IgD-negative memory B cell (primary cell): Measurements from ENCODE around the gene CHST15. TPM values are rescaled to one million over a fixed set of nuclear protein-coding genes. Genes with fewer than 3 reads are reported as not detected.
"Not testable (repeated sequence)": the region's sequence is repeated elsewhere in the genome, so short reads cannot be mapped to it uniquely, and the experiment has no call there.

Experiments used
- H3K27ac Mint-ChIP-seq, 3 donors: one replicate each; pipeline ENCODE4 v1.8.0; 2020 to 2022; ENCODE audit warnings: mild to moderate bottlenecking in 3 of 3, mixed read lengths in 3 of 3, moderate library complexity in 1 of 3
- H3K27me3 Mint-ChIP-seq: one replicate; pipeline ENCODE4 v1.8.0; 2021; ENCODE audit warnings: mixed read lengths
- H3K36me3 Mint-ChIP-seq: one replicate; pipeline ENCODE4 v1.8.0; 2020; ENCODE audit warnings: mild to moderate bottlenecking, mixed read lengths
- H3K4me1 Mint-ChIP-seq, 3 donors: one replicate each; pipeline ENCODE4 v1.8.0; 2020 to 2022; ENCODE audit warnings: mixed read lengths in 3 of 3, mild to moderate bottlenecking in 1 of 3
- H3K4me3 Mint-ChIP-seq, 4 donors: one replicate each; pipeline ENCODE4 v1.8.0; 2020 to 2022; ENCODE audit warnings: mild to moderate bottlenecking in 4 of 4, mixed read lengths in 4 of 4, moderate library complexity in 3 of 4
- H3K9me3 Mint-ChIP-seq, 3 donors: one replicate each; pipeline ENCODE4 v1.8.0; 2020 to 2021; ENCODE audit warnings: mixed read lengths in 3 of 3, mild to moderate bottlenecking in 1 of 3
- polyA plus RNA-seq: library from polyadenylated mRNA; unstranded; fragments of 300-500 nt; fragmentation: Illumina TruSeq; gene quantifications from one replicate; pipeline ENCODE4 v1.2.3, GENCODE V29; 2021

CHST15 gene
- polyA plus RNA-seq, 1 donor from 2014 or later = 15.4 TPM

DNA sequence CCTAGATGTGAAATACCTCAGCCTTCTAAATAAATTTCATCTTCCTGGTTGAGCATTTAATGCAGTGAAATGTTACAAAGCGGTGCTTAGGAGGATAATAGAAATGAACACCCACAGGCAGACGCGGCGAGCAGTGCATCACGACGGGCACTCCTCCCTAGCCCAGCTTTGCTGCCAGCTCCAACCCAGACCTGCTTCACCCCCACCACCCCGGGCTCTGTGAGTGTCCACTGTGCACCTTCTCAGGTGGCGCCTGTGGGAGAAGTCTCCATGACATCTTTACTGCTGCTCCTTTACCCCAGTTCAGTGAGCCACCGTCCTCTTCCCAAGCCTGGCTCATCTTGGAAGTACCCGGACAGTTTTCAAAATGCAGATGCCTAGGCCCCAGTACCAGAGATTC, 5.2 kb upstream of the CHST15 start:
- Mint-ChIP-seq H3K4me1 (peaks cover 26 to 37% (median 26%) of the 10 kb centered on the region in 3 donors), H3K27me3 (no peaks in the 10 kb centered on the region), H3K4me3 (peak overlapping the region in 1 of 4 donors; percentile 53), H3K9me3 (peaks cover 0 to 13% (median 0%) of the 10 kb centered on the region in 3 donors), H3K36me3 (peaks cover 3% of the 10 kb centered on the region), H3K27ac (no peak overlapping the region)

DNA sequence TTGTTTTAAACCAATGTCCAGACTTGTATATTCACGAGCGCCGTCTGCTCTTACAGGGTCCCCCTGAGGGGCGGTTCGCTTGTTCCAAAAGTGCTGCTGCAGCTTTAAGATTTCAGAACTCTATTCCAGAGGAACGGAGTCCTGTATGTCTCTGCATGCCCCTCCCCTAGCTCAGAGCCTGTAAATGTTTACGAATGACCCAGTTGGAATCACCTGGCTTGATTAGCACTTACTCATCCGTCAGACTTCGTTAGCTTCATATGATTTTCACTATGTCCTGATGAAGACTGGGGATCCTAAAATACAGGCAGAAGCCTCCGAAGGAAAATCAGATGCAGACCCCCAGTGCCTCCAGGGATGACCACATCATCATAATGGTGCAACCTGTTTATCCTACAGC, 4.5 kb upstream of the CHST15 start:
- Mint-ChIP-seq H3K9me3 (peaks cover 0 to 13% (median 0%) of the 10 kb centered on the region in 3 donors), H3K27ac (peak overlapping the region in 1 of 3 donors; percentile 30), H3K27me3 (no peaks in the 10 kb centered on the region), H3K36me3 (peaks cover 3% of the 10 kb centered on the region), H3K4me1 (peaks cover 26 to 37% (median 26%) of the 10 kb centered on the region in 3 donors), H3K4me3 (peak overlapping the region in 2 of 4 donors; percentile 47 to 57)

DNA sequence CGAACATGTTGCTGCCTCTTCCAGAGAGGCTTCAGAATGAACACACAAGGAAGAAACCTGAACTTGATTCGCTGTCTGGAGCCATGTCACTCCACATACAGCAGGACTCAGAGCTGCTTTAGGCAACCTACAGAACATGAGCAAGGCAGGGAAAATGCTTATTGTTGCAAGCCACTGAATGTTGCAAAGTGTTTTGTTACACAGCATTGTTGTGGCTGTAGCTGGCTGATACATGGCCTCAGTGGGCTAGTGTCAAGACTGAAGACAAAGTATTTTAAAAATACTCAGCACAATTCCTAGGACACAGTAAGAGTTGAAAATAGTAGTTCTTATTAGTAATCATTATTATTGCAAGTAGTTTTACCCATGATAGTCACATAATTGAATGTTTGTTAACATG, 3.1 kb upstream of the CHST15 start:
- Mint-ChIP-seq H3K9me3 (peaks cover 0 to 13% (median 0%) of the 10 kb centered on the region in 3 donors), H3K36me3 (peaks cover 3% of the 10 kb centered on the region), H3K4me3 (peak overlapping the region in 1 of 4 donors; percentile 90)

DNA sequence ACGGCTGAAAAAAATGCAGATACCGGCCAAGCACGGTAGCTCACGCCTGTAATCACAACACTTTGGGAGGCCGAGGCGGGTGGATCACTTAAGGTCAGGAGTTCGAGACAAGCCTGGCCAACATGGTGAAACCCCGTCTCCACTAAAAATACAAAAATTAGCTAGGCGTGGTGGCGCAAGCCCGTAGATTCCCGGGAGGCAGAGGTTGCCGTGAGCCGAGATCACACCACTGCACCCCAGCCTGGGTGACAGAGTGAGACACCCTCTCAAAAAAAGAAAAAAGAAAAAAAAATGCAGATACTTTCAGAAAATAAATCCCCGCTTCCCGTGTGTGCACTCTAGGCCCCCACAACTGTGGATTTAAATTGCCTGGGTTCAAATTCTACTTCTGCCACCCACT, 2.4 kb upstream of the CHST15 start:
- H3K4me1 Mint-ChIP-seq = peaks cover 28 to 40% (median 29%) of the 10 kb centered on the region in 3 donors
- H3K27ac Mint-ChIP-seq = peak overlapping the region in 2 of 3 donors; percentile 48 to 53
- H3K9me3 Mint-ChIP-seq = peaks cover 0 to 12% (median 0%) of the 10 kb centered on the region in 3 donors
- H3K36me3 Mint-ChIP-seq, H3K27me3 Mint-ChIP-seq: not testable (repeated sequence)
- peak overlapping the region in 1 of 4 donors; percentile 90 for H3K4me3 Mint-ChIP-seq

More for the DNA sequence above, 3.1 kb upstream of the CHST15 start:
- peak overlapping the region in 1 of 3 donors; percentile 48 for H3K27ac Mint-ChIP-seq
- peaks cover 26 to 37% (median 26%) of the 10 kb centered on the region in 3 donors for H3K4me1 Mint-ChIP-seq
- peaks cover 1% of the 10 kb centered on the region for H3K27me3 Mint-ChIP-seq

DNA sequence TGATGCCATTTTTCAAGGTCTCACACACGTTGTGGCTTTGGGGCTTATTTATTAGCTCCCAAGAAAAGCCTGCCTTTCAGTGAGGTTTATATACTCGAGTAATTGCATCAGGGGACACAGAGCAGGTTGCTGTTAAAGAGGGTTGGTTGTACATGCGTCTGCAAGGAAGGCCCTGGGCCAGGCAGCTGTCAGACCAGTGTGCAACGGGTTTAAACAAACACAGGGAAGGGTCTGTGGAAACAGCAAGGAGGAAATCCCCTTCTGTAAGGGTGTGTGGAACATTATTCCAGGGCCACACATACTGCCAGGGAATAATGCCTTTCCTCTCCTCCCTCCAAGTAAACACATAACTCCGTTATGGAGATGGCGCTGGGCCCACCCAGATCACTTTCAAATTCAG, 1.7 kb upstream of the CHST15 start:
- Mint-ChIP-seq H3K4me3 (peak overlapping the region in 2 of 4 donors; percentile 34 to 90), H3K27me3 (peaks cover 1% of the 10 kb centered on the region), H3K27ac (peak overlapping the region in 1 of 3 donors; percentile 97), H3K36me3 (peaks cover under 1% of the 10 kb centered on the region), H3K9me3 (peaks cover 0 to 5% (median 0%) of the 10 kb centered on the region in 3 donors), H3K4me1 (peaks cover 31 to 42% (median 32%) of the 10 kb centered on the region in 3 donors)

DNA sequence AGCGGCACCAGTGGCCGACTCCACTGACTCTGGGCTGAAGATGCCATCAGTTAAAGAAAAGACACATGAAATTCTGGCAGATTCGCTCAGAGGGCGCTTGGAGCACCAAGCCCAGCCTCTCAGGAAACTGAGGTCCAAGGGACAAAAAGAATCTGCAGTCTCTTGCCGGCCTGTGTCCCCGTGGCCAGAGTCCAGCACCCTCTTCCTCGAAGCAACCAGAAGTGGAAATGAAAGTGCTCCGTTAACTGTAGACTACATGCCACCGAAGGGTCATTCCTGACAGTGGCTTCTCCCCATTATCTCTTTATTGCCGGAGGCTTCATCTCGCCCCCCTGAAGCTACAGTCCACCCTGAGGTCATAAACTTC, 1.0 kb upstream of the CHST15 start:
- Mint-ChIP-seq H3K4me1 (peaks cover 27 to 42% (median 31%) of the 10 kb centered on the region in 3 donors), H3K4me3 (peak overlapping the region; percentile 85 to 97 (median 92)), H3K9me3 (peaks cover 0 to 4% (median 0%) of the 10 kb centered on the region in 3 donors), H3K36me3 (no peaks in the 10 kb centered on the region), H3K27me3 (peaks cover 1% of the 10 kb centered on the region), H3K27ac (peak overlapping the region; percentile 81 to 97 (median 96))

DNA sequence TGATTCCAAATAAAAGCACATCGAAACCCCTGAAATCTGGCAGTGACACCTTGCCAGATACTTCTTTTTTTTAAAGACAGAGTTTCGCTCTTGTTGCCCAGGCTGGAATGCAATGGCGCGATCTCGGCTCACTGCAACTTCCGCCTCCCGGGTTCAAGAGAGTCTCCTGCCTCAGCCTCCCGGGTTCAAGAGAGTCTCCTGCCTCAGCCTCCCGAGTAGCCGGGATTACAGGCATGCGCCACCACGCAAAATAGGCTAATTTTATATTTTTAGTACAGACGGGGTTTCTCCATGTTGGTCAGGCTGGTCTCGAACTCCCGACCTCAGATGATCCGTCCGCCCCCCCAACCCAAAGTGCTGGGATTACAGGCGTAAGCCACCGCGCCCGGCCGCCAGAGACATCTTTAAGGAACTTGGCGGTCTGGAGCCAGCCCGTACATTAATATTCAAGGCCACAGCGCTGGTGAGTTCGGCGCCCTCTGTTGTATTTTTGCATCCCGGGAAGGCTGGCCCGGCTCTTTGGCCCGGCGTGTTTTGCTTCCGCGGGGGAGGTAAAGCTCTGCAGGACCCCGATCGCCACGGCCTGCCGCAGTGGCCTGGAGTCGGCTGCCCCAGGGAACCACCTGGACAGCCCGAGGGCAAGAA, 498 bp upstream of the CHST15 start:
- not testable (repeated sequence) for H3K27me3 Mint-ChIP-seq, H3K9me3 Mint-ChIP-seq, H3K36me3 Mint-ChIP-seq
- H3K4me3 Mint-ChIP-seq = peak overlapping the region; percentile 85 to 97 (median 92)
- peak overlapping the region; percentile 81 to 97 (median 96) for H3K27ac Mint-ChIP-seq
- peaks cover 26 to 42% (median 31%) of the 10 kb centered on the region in 3 donors for H3K4me1 Mint-ChIP-seq

DNA sequence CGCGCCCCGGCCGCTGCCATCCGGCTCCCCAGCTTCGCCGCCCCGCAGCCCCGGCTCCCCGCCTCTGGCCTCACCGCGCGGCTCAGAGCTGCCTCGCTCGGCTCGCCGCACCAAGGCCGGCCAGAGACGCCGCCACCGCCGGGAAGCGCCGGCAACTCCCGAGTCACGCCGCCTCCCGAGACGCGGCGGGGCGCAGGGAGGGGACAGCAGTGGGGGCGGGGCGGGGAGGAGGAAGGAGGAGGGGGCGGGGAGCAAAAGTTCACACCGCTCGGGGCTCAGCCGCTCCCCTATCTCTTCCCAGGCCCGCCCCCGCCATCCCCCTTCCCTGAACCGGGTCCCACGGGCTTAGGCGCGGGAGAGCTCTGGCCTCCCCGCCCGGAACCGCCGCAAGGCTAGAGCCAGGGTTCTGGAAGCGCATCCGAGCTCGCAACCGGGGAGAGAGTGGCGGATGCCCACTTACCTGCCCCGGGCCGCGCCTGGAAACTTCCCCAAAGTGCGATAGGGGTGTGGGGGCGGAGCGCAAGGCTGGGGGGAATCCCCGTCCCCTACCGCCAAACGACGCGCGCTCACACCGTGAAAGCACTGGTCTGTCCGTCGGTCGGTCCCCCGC, 1.0 kb downstream of the CHST15 start:
- Mint-ChIP-seq H3K4me3 (peak overlapping the region; percentile 90 to 98 (median 94)), H3K36me3 (no peaks in the 10 kb centered on the region), H3K4me1 (peaks cover 33 to 54% (median 35%) of the 10 kb centered on the region in 3 donors), H3K27ac (peak overlapping the region; percentile 86 to 97 (median 92)), H3K27me3 (peaks cover 1% of the 10 kb centered on the region), H3K9me3 (peaks cover 0 to 4% (median 0%) of the 10 kb centered on the region in 3 donors)

DNA sequence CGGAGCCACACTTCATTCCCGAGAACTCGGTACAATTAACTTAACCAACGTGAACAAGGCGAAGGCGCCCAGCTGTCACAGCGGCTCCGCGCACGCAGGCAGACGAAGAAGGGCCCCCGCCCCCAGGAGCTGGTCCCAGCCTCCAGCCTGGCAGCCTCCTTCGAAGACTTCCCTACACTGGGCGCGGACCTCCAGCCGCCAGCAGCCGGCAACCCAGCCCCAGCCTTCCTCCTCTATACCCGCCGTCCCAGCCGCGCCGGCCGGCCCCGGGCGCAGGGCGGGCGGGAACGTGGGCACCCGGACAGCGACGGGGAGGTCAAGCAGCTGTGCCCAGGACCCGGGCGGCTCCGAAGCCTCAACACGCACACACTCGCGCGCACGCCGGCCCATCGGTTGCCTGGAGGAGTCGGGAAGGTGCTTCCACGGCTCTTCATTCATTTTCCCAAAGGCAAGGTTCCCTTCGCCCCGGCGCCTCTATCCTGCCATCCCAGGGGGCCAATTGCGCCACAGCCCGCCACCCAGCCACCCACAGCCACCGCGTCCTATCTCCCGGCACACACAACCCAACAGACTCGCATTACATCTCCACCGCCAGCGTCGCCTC, 1.6 kb downstream of the CHST15 start:
- no peaks in the 10 kb centered on the region for H3K36me3 Mint-ChIP-seq
- peak overlapping the region; percentile 86 to 97 (median 92) for H3K27ac Mint-ChIP-seq
- H3K9me3 Mint-ChIP-seq = peaks cover 0 to 4% (median 0%) of the 10 kb centered on the region in 3 donors
- H3K27me3 Mint-ChIP-seq = peaks cover 1% of the 10 kb centered on the region
- H3K4me3 Mint-ChIP-seq = peak overlapping the region; percentile 90 to 98 (median 94)
- peaks cover 33 to 59% (median 35%) of the 10 kb centered on the region in 3 donors for H3K4me1 Mint-ChIP-seq

DNA sequence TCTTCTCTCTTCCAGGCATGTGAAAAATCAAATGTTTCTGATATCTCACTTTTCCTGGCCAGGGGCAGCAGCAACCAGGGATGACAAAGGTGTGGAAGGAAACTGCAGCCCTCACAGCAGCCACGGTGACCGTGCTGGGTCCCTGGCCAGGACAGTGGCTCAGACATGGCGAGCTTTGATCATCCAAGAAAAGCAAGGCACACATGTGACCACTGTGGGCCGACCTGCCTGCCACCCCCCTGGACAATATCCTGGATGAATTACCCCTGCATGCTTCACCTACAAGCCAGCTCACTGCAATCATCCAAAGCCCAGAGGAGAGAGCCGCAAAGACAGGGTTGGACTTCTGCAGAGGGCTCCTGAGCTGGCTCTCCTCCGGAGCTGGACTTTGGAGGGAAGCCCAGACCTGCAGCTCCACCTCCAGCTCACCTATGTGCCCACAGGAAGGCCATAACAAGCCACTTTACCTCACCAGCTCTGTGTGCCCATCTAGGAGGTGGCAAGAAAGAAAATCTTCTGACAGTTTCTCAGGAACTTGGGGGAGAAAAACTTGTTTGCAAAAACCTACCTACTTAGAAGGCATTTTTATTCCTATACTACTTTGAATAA, 2.7 kb downstream of the CHST15 start:
- H3K36me3 Mint-ChIP-seq = no peaks in the 10 kb centered on the region
- peaks cover 40 to 59% (median 41%) of the 10 kb centered on the region in 3 donors for H3K4me1 Mint-ChIP-seq
- peak overlapping the region; percentile 63 to 97 (median 65) for H3K27ac Mint-ChIP-seq
- peak overlapping the region; percentile 90 to 98 (median 94) for H3K4me3 Mint-ChIP-seq
- no peaks in the 10 kb centered on the region for H3K9me3 Mint-ChIP-seq
- peaks cover 1% of the 10 kb centered on the region for H3K27me3 Mint-ChIP-seq

DNA sequence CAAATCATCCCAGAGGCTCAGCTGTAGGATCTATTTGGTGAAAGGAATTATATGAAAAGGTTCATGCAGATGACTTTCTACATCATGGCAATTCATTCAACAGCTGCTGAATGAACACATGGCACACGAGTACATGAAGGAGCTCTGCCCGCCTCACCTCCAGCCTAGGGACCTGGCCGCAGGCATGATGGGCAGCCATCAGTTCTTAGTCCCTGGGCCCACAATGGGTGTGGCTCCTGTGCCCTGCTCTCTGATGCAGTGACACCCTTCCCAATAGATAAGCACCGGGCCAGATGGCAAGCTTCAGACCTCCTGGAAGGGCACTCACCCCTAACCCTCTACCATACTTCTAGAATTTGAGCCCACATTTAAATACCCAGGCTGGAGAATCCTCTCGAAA, 3.5 kb downstream of the CHST15 start:
- H3K27me3 Mint-ChIP-seq = peaks cover 1% of the 10 kb centered on the region
- peak overlapping the region in 1 of 3 donors; percentile 97 for H3K27ac Mint-ChIP-seq
- H3K9me3 Mint-ChIP-seq = no peaks in the 10 kb centered on the region
- no peaks in the 10 kb centered on the region for H3K36me3 Mint-ChIP-seq
- peak overlapping the region in 3 of 4 donors; percentile 84 to 90 (median 85) for H3K4me3 Mint-ChIP-seq
- peaks cover 36 to 60% (median 49%) of the 10 kb centered on the region in 3 donors for H3K4me1 Mint-ChIP-seq

DNA sequence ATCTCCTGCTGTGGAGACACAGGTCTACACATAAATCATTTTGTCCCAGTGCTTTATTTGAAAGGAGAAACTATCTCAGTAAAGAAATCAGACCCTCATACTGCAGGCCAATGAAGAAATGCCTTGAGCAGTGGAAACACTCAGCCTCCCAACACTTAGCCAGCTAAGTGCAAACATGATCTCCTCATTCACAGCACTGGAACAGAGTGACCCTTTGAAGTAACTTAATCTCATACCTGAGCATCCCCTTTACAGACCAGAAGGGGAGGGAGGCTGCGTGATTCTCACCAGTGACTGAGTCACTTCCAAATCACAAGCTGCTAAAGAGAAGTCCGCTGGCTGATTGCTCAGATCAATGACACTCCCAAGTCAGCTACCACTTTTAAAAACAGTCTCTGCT, 4.5 kb downstream of the CHST15 start:
- H3K4me1 Mint-ChIP-seq = peaks cover 33 to 56% (median 51%) of the 10 kb centered on the region in 3 donors

DNA sequence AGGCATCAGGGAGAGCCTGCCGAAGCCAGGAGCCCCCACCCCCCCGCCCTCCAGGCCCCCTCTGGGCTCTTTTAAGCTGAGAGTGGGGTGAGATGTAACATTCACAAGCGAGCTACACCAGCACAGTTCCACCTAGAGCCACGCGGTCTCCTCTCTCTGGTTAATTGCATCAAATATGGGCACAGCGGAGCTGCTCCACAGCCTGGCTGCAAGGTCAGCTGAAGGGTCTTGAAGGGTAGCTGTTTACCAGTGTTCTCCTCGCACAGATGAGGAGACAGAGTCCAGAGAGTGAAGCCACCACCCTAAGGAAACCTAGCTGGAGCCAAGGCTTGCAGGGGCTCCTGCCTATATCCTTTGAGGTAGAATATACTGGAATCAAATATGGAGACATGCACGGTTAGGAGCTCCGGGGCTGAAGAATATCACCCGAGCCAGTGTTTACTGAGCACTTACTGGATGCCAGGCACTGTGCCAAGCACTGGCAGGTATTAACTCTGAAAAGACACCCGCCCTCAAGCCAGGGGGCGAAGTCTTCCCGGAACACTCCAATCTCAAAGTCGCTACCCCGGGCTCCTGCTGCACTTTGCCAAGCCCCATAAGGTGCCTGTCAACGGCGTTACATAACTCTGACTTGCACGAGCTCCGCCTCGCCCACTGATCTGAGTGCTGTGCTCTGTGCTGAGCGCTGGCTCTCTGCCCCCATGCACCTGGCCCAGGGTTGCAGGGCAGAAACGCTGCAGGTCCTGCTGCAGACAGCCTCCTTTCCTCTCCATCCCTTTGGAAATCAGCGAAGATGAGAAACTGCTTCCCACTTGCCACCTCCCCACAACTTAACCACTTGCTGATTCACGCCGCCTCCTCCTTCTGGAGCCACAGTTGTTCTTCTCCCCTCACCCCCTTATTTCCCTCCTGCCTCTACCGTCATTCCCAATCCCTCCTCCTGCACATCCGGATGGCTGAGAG, 5.4 kb downstream of the CHST15 start:
- Mint-ChIP-seq H3K4me3 (peak overlapping the region in 1 of 4 donors; percentile 33), H3K36me3 (peaks cover 3% of the 10 kb centered on the region), H3K4me1 (peaks cover 36 to 62% (median 53%) of the 10 kb centered on the region in 3 donors), H3K27me3 (peaks cover 1% of the 10 kb centered on the region), H3K27ac (peak overlapping the region in 2 of 3 donors; percentile 35 to 58), H3K9me3 (no peaks in the 10 kb centered on the region)

More for the DNA sequence above, 4.5 kb downstream of the CHST15 start:
- H3K9me3 Mint-ChIP-seq = no peaks in the 10 kb centered on the region
- H3K27ac Mint-ChIP-seq = peak overlapping the region in 1 of 3 donors; percentile 6
- H3K4me3 Mint-ChIP-seq = peak overlapping the region in 1 of 4 donors; percentile 90
- H3K36me3 Mint-ChIP-seq = peaks cover under 1% of the 10 kb centered on the region
- H3K27me3 Mint-ChIP-seq = peaks cover 1% of the 10 kb centered on the region
